ENCODE results near the gene COX4I1. TPM values are rescaled to one million over a fixed set of nuclear protein-coding genes. Genes with fewer than 3 reads are reported as not detected.

The COX4I1 gene
- total RNA-seq, 4 donors from 2014 or later: 434 to 580 (median 493) TPM

DNA sequence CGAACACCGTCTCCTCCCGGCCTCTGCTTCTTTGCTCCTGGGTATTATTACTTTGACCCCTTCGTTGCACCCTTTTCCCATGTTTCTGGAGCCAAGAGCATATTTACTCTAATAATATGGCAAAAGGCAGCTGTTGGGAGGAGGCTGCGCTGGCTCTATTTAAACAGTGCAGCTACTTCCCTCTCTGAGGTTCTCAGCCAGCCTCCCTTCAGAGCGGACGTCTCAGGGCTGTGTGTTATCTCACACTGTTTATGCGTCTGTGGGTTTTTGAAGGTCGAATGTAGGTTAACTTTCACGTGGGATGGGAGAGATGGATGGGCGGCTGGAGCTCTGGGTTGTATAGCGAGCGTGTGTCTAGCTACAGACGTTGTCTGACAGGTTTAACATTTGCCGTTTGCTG is 45.3 kb downstream of the COX4I1 start:
- TF ChIP-seq, protein P1, sequence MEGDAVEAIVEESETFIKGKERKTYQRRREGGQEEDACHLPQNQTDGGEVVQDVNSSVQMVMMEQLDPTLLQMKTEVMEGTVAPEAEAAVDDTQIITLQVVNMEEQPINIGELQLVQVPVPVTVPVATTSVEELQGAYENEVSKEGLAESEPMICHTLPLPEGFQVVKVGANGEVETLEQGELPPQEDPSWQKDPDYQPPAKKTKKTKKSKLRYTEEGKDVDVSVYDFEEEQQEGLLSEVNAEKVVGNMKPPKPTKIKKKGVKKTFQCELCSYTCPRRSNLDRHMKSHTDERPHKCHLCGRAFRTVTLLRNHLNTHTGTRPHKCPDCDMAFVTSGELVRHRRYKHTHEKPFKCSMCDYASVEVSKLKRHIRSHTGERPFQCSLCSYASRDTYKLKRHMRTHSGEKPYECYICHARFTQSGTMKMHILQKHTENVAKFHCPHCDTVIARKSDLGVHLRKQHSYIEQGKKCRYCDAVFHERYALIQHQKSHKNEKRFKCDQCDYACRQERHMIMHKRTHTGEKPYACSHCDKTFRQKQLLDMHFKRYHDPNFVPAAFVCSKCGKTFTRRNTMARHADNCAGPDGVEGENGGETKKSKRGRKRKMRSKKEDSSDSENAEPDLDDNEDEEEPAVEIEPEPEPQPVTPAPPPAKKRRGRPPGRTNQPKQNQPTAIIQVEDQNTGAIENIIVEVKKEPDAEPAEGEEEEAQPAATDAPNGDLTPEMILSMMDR (IDR thresholded peaks at IDR 0.05; ENCODE audit: low read depth): no peak

DNA sequence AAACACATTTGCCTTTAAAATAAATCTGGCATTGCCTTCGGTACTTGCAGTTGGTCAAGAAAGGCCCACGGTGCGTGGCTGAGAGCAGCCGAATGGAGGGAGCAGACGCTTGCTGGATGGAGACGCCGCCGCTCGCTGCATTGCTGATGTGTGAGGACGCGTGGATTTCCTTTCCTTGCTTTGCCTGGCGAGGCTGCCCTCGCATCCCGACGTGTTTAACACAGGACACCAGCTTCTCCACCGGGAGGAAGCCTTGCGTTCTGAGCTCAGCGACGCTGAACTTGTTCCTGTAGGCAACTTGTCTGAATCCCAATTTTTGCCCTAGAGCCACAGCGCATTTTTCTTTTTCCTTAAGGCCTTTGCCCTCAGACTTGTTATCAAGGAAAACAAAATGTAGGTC is 45.8 kb downstream of the COX4I1 start:
- TF ChIP-seq, protein P1 (IDR thresholded peaks at IDR 0.05; ENCODE audit: low read depth): no peak

DNA sequence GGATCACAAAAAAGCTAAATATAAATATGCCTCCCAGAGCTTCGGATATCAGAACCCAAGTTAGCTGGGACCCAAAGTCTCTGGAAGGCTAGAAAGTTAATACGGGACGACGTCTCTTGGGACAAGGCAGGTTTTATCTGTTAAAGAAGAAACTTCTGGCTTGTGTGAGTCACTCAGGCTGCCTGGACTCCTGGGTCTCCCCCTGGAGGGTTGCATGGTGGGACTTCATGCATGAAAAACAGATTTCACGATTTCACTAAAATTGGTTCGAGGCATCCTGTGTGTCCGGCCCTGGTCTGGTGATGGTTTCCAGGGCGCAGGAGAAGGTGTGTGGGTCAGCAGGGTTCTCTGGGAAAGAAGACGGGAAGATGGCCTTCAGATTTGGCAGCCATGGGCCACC is 47.0 kb downstream of the COX4I1 start:
- TF ChIP-seq, protein P1 (IDR thresholded peaks at IDR 0.05; ENCODE audit: low read depth): no peak

DNA sequence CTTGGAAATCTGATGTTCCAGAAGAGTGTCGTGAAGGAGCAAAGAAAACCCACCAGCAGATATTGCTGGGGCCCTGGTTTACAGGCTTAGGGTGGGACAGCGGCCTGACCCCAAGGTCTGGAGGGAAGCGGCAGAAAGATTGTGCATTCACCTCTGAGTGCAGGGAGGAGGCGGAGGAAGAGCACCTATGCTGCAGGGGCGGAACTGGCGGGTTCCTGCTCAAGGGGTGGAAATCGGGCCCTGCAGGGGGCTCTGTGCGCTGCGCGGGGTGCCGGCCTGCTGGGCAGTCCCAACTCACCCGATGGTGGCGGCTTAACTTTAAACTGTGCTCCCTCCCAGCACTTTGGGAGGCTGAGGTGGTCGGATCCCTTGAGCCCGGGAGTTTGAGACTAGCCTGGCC is 47.5 kb downstream of the COX4I1 start:
- TF ChIP-seq, protein P1 (IDR thresholded peaks at IDR 0.05; ENCODE audit: low read depth): no peak

DNA sequence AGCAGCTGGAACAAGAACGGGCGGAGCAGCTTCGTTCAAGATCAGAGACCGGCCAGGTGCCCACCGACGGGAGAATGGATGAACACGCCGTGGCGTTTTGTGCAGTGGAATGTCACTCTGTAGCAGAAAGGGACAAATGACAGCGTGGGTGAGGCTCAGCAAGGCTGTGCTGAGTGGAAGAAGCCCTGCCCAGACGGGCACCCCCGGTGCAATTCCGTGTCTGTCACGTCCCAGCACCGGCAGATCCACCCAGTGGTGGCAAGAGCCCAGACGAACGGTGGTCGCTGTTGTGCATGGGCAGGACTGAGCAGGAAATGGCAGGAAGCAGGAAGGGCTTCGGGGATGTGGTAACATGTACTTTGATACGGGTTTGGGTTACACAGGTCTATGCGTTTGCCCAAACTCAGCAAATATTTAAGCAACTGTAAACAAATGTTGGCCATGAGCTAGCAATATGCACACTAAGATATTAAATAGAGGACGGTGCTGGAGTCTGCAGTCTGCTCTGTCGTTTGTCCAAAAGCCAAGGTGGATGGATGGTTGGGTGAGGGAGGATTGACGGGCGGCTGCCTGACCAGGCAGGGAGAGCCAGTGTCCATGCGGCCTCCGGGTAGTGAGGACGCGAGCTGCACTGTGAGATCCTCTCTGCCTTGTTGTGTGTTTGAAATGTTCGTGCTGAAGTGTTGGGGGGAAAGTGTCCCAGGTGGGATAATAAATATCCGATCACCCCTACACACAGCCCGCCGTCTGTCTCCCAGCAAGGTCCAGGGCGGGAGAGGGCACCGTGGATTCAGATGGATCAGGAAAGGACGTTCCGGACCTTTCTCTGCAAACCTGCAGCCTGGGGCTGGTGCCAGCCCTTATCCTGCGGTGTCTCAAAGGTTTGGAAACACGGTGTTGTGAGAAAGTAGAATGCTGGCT is 48.4 kb downstream of the COX4I1 start:
- TF ChIP-seq, protein P1 (IDR thresholded peaks at IDR 0.05; ENCODE audit: low read depth): no peak

DNA sequence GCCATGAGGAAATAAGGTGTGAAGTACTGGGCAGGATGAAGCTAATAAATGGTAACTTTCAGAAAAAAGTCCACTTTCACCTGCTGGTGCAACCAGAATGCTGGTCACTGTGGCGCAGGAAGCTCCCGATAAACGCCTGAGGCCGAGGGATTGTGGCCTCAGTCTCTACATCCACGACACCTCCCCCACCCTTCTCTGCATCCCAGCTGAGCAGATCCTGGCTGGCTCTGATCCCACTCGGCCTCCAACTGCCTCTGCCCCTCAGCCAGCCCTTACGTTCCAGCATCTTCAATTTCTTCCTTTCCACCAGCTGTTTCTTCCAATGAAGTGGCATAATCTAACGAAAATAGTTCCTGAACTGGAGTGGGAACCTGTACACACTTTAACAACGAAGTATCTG is 49.5 kb downstream of the COX4I1 start:
- TF ChIP-seq, protein P1 (IDR thresholded peaks at IDR 0.05; ENCODE audit: low read depth): no peak

DNA sequence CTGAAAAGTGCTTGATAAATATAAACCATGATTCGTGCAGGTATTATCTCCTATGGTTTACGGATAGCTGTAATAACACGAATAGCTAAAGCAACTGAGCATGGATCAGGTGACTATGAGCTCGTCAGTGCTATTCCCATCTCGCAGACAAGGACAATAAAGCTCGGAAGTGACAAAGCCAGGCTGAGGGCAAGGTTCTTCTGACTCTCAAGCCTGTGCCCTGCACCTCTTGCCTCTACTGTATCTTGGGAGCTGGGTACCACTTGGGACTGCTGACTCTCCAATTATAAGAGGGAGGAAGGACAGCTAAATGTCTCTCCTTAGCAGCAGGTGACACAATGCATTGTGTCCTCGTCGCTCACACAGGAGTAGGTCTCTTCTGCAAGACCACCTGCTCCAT is 49.9 kb downstream of the COX4I1 start:
- TF ChIP-seq, protein P1 (IDR thresholded peaks at IDR 0.05; ENCODE audit: low read depth): no peak
